NCI-H510A (cell line): Measurements from ENCODE around the gene ZNF428.
"Not testable (repeated sequence)": the region's sequence is repeated elsewhere in the genome, so short reads cannot be mapped to it uniquely, and the experiment has no call there.

Experiments
- DNase-seq: peaks from one replicate; lab custom pipeline; 2025; lab: John Stamatoyannopoulos, UW

Gene ZNF428, protein sequence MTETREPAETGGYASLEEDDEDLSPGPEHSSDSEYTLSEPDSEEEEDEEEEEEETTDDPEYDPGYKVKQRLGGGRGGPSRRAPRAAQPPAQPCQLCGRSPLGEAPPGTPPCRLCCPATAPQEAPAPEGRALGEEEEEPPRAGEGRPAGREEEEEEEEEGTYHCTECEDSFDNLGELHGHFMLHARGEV

DNA sequence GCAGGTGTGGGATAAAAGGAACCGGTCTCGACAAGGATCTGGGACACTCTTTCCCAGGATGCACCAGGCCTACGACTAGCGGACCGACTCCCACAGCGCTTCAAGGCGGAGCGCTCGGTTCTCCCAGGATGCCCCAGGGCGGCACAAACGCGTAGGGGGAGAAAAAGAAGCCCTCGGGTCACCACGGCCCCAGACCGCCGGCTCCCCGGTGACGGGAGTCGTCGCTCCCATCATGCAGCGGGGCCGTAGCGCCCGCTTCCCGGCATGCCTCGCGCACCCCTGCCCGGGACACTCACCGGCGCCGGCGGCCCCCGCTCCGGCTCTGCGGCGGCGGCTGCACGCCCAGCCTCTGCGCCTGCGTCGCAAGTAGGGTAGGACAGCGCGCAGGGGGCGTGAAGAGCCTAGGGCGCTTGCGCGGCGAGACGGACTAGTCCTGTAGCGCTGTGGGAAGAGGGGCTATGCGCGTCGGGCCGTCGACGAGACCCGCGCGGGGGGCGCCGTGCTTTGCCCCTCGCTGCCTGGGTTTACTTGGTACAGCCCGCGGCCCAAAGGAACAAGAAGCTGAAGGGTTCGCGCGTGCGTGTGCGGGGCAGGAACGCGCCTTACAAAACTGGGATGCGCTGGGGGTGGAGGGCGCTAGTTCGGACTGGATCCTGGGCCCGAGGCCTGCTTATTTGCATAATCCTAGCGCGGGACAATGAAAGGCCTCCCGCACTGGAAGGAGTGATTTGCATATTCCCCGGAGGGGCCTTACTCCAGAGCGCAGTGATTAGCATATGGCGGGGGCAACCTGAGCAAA is at the start of gene ZNF428:
Gene ZNF428, minus strand, starts transcription at position 368 of the 799 bp plus-strand sequence. CDS start 5,325 bp downstream, outside the sequence.
- peak; percentile 73 for DNase-seq

DNA sequence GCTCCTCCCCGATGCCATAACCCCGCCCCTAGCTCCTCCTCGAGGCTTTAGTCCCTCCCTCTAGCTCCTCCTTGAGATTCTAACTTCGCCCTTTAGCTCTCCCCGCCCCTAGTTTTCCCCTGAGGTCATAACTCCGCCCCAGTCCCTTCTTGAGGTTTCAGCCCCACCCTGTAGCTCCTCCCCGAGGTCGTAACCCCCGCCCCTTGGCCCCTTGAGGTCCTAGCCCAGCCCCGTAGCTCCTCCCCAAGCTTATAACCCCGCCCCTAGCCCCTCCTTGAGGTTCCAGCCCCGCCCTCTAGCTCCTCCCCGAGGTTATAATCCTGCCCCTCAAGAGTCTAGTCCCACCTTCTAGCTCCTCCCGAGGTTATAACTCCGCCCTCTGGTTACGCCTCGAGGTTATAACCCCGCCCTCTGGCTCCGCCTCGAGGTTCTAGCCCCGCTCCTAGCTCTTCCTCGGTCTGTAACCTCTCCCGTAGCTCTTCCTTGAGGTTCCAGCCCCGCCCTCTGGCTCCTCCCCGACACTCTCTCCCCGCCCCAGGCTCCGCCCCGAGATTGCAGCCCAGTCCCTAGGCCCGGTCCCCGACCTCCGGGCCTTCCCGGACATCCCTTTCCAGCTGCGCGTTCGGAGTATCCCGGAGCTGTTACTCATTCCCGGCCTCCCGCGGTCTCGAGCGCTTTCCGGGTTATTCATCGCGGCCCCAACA is 49.1 kb upstream of the ZNF428 start:
- DNase-seq, result no peak

DNA sequence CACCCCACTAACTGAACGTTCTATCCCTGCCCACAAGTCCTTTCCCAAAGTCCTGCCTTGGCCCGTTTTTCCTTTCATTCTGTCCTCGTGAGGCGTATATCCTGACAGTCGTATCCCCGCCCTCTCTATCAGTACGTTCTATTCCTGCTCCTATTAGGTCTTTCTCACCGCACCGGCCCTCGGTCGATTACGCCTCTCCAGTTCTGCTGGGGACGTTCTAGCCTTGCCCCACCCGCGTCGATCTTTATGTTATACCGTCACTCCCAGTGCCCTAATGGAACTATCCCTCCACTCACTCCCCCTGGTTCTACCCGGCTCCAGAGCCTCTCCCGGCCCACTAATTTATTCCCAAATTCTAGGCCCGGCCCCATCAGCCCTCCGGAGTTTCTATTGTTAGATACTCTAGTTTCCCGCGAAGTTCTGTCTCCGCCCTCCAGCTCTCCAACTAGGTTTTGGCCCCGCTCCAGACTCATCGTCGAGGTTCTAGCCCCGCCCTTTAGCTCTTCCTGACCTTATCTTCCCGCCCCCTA is 48.5 kb upstream of the ZNF428 start:
- no peak for DNase-seq

DNA sequence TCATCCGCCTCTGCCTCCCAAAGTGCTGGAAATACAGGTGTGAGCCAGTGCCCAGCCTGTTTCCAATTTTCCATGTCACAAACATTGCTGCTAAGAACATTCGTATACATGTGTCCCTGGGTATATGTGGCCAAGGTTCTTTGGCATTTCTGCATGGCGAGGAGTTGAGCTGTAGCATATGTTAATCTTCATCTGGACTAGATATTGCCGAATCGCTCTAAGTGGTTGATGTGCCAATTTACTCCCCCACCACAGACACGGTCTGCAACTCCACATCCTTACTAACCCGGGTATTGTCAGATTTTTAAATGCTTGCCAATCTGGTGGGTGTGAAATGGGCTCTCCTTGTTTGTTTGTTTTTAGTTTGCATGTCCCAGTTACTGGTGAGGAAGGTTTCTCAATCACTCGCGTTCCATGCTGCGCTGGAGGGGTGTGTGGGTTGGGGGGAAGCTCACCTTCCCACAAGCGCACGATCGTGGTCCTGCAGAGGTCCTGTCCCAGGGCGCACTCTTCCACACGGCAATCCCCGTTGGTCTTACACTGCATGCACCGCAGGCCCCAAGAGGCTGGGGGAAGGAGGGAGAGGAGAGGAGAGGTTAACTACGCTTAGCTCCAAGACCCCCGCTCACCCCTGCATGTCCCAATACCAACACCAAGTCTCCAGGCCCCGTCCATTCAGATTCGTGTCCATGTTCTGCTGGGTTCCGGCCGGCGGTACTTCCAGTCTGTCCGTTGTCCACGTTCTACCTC is 47.9 kb upstream of the ZNF428 start:
- DNase-seq, result no peak

- no peak for DNase-seq
These were observed 44.6 kb upstream of the ZNF428 start for GRCh38 chr19:43664018-43664417.

- DNase-seq, result no peak
These were observed 43.1 kb upstream of the ZNF428 start for GRCh38 chr19:43662487-43662886.

DNA sequence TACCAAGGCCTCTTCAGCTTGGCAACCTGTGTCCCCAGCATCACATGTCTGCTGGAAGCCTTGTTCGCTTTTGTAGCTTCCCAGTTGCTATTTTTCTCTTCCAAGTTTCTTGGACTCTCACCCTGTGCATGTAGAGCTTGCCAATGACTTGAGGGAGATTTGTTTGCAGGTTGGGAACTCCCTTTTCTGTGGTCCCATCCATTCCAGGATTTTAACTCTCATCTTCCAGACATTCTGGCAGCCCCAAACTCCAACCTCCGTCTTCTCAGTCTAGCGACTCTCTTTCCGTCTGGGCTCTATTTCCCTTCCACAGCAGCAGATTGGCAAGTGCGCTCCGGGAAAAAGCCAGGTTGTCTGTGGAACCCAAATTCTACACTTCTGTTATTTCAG is 41.5 kb upstream of the ZNF428 start:
- no peak for DNase-seq

DNA sequence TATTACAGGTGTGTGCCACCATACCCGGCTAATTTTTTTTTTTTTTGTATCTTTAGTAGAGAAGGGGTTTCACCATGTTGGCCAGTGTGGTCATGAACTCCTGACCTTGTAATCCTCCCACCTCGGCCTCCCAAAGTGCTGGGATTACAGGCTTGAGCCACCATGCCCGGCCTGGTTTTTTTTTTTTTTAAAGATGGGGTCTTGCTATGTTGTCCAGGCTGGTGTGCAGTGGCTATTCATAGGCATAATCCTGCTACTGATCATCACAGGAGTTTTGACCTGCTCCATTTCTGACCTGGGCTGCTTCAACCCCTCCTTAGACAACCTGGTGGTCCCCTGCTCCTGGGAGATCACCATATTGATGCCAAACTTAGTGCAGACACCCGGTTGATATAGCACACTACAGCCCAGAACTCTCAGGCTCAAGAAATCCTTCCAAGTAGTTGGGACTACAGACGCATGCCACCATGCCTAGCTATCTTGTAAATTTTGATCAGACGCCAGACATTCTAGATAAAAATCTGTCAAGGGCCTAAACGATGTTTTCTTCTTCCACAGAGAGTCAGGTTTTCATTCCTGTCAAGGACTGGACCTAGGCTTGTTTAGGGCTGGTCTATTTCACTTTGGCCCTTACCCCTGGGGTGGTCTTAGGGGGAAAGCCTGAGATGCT is 41.0 kb upstream of the ZNF428 start:
- DNase-seq, result no peak

DNA sequence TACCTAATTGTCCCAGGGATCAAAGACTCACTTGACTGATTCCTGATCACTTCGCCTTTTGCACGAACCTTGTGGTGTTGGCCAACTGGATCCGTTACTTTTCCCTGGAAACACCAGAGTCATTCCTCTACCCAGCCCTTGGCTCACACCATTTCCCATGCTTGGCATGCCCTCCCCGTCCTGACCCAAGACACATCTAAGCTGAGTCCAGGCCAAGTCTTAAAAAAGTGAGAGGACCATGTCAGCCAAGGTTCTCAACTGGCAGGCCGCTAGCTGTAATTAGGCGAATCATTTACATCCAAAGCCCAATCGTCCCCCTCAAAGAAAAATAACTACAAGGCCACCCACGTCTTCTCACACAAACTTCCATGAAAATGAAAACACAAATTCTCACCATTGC is 39.1 kb upstream of the ZNF428 start:
- no peak for DNase-seq

GRCh38 chr19:43658001-43658400 is 38.6 kb upstream of the ZNF428 start:
- no peak for DNase-seq

- DNase-seq, result no peak
These were observed 37.0 kb upstream of the ZNF428 start for GRCh38 chr19:43656436-43656835.

DNA sequence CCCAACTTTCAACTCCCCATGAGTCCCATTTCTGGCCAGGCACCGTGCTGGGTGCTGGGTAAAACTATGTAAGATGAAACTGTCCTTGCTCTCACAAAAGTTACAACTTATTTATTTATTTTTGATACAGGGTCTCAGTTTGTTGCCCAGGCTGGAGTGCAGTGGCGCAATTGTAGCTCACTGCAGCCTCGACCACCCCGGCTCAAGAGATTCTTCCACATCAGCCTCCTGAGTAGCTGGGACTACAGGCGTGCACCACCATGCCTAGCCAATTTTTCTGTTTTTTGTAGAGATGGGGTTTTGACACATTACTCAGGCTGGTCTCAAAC is 33.1 kb upstream of the ZNF428 start:
- DNase-seq, result no peak

GRCh38 chr19:43651758-43652545 is 32.5 kb upstream of the ZNF428 start:
- DNase-seq, result no peak

DNA sequence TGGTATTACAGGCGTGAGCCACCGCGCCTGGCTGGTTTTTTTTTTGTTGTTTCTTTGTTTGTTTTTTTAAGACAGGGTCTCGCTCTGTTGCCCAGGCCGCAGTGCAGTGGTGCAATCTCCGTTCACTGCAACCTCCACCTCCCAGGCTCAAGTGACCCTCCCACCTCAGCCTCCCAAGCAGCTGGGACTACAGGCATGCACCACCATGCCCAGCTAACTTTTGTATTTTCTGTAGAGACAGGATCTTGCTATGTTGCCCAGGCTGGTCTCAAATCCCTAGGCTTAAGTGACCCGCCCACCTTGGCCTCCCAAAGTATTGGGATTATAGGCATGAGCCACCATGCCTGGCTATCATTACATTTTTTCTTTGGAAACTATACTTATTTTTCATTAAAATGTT is 30.8 kb upstream of the ZNF428 start:
- DNase-seq, result not testable (repeated sequence)

DNA sequence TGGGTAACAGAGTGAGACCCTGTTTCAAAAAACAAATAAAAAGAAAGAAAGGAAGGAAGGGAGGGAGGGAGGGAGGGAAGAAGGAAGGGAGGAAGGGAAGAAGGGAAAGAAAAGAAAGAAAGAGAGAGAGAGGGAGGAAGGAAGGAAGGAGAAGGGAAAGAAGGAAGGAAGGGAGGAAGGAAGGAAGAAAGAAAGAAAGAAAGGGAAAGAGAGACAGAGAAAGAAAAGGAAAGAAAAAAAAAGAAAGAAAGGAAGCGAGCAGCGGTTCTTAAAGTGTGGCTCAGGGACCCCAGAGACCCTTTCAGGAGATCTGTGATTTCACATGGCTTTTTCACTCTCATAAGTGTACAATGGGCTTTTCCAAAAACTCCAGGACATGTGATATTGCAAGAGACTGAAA is 30.1 kb upstream of the ZNF428 start:
- no peak for DNase-seq

GRCh38 chr19:43648633-43649032 is 29.2 kb upstream of the ZNF428 start:
- no peak for DNase-seq

GRCh38 chr19:43644181-43644580 is 24.8 kb upstream of the ZNF428 start:
- DNase-seq, result no peak

- no peak for DNase-seq
These were observed 23.9 kb upstream of the ZNF428 start for GRCh38 chr19:43643326-43643725.

DNA sequence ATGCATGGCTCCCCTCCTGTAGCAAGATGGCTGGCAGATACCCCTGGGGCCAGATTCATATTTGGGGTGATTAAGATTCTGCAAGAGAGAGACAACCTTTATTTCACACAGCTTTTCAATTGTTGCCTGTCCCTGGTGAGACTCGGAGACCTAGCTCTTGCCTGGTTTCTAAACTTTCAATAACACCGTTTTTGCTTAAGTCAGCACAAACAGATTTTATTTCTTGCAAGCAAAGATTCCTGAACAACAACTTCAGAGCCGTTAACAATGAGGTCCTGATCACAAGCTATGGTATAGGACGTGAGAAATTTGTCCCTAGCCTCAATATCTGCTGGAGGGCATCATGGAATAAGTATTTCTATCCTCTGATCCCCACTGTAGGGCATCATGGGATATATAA is 23.1 kb upstream of the ZNF428 start:
- DNase-seq, result no peak

GRCh38 chr19:43641333-43641732 is 21.9 kb upstream of the ZNF428 start:
- no peak for DNase-seq

GRCh38 chr19:43640424-43640757 is 21.0 kb upstream of the ZNF428 start:
- DNase-seq, result no peak
